Liver (tissue), 9 donors: ENCODE results near the gene LRRC8B. TPM values are rescaled to one million over a fixed set of nuclear protein-coding genes. Genes with fewer than 3 reads are reported as not detected.

Source experiments
- DNase-seq: peaks from one replicate; pipeline ENCODE4 v3.0.0-alpha.2; 2017; ENCODE audit warnings: low spot score
- H3K27ac ChIP-seq, 2 donors: one replicate each; pipeline ENCODE4 v1.7.0; 2013; ENCODE audit warnings: inconsistent platforms in 2 of 2, low read length in 2 of 2, control low read depth in 1 of 2, low read depth in 1 of 2, mild to moderate bottlenecking in 1 of 2
- H3K27me3 ChIP-seq, 4 donors: one replicate each; pipeline versions ENCODE4 v1.6.1 to v1.7.0; 2013; ENCODE audit warnings: low read length in 3 of 4, inconsistent platforms in 1 of 4, mild to moderate bottlenecking in 1 of 4, moderate library complexity in 1 of 4; ENCODE audit not compliant: control insufficient read depth in 4 of 4, insufficient read depth in 4 of 4
- H3K36me3 ChIP-seq, 4 donors: one replicate each; pipeline versions ENCODE4 v1.6.1 to v1.7.0; 2013; ENCODE audit warnings: low read length in 3 of 4, mild to moderate bottlenecking in 3 of 4, low read depth in 1 of 4, moderate library complexity in 1 of 4; ENCODE audit not compliant: control insufficient read depth in 4 of 4, insufficient read depth in 3 of 4
- H3K4me1 ChIP-seq, 4 donors: one replicate each; pipeline versions ENCODE4 v1.6.1 to v1.7.0; 2013; ENCODE audit warnings: low read length in 3 of 4, mild to moderate bottlenecking in 3 of 4, moderate library complexity in 1 of 4; ENCODE audit not compliant: control insufficient read depth in 4 of 4, insufficient read depth in 4 of 4
- H3K4me3 ChIP-seq, 3 donors: one replicate each; pipeline versions ENCODE4 v1.6.1 to v1.7.0; 2013; ENCODE audit warnings: low read length in 3 of 3, control low read depth in 1 of 3, low read depth in 1 of 3, mild to moderate bottlenecking in 1 of 3
- H3K9ac ChIP-seq, 2 donors: one replicate each; pipeline ENCODE4 v1.7.0; 2013; ENCODE audit warnings: low read length in 2 of 2, mild to moderate bottlenecking in 2 of 2, moderate library complexity in 2 of 2, control low read depth in 1 of 2, low read depth in 1 of 2
- H3K9me3 ChIP-seq, 4 donors: one replicate each; pipeline versions ENCODE4 v1.6.1 to v1.7.0; 2013; ENCODE audit warnings: low read length in 3 of 4; ENCODE audit not compliant: control insufficient read depth in 4 of 4
- EGR1 ChIP-seq, 2 donors: IDR thresholded peaks; 2 replicates each; pipeline ENCODE4 v1.6.1; 2016 to 2018; ENCODE audit warnings: antibody characterized with exemption in 2 of 2, low read depth in 2 of 2
- FOXA1 ChIP-seq: IDR thresholded peaks from 2 replicates; pipeline ENCODE4 v1.6.1; 2016; ENCODE audit warnings: antibody characterized with exemption
- GABPA ChIP-seq, 2 donors: IDR thresholded peaks in 1 of 2; conservative IDR thresholded peaks in 1 of 2; 2 replicates each; pipeline ENCODE4 v1.6.1; 2016; ENCODE audit warnings: antibody characterized with exemption in 2 of 2, mild to moderate bottlenecking in 1 of 2, moderate library complexity in 1 of 2
- HNF4G ChIP-seq: IDR thresholded peaks from 2 replicates; pipeline ENCODE4 v1.6.1; 2016; ENCODE audit warnings: antibody characterized with exemption
- JUND ChIP-seq, 2 donors: IDR thresholded peaks; 2 replicates each; pipeline ENCODE4 v1.6.1; 2016; ENCODE audit warnings: antibody characterized with exemption in 2 of 2
- NR2F2 ChIP-seq: IDR thresholded peaks from 2 replicates; pipeline ENCODE4 v1.6.1; 2016; ENCODE audit warnings: antibody characterized with exemption
- RAD21 ChIP-seq, 2 donors: IDR thresholded peaks; 2 replicates each; pipeline ENCODE4 v1.6.1; 2016; ENCODE audit warnings: antibody characterized with exemption in 2 of 2, mild to moderate bottlenecking in 2 of 2
- YY1 ChIP-seq: IDR thresholded peaks from 2 replicates; pipeline ENCODE4 v1.6.1; 2016; ENCODE audit warnings: antibody characterized with exemption, mild to moderate bottlenecking
- WGBS: extraction: QIAGEN DNeasy Blood & Tissue Kit; methylation state at CpG from one replicate; pipeline ENCODE4 v1.1.7; 2013; 5-methylcytosine and 5-hydroxymethylcytosine counted together
- polyA plus RNA-seq, 2 donors: library from polyadenylated mRNA; stranded (reverse) in 1 of 2; unstranded in 1 of 2; fragments of 200-250 nt in 1 of 2; fragments of >200 nt in 1 of 2; fragmentation: Nextera tagmentation in 1 of 2; extraction: Ambion mirVana in 1 of 2; gene quantifications; one replicate each; pipeline versions ENCODE4 v1.2.1 to v1.2.3, GENCODE V29; 2013 to 2015
- total RNA-seq, 2 donors: library from RNA; depleted of rRNA; stranded (reverse); fragments of >200 nt; gene quantifications; one replicate each; pipeline ENCODE4 v1.2.3, GENCODE V29; 2014
- TF ChIP-seq, protein P1 (sequence below): fragments of 150-350 bp; IDR thresholded peaks from 2 replicates; pipeline ENCODE4 v1.5.1; 2017; ENCODE audit warnings: improper control_type of control experiment, low read depth, low read length; ENCODE audit not compliant: missing input control
- TF ChIP-seq, protein P2 (sequence below): IDR thresholded peaks from 2 replicates; pipeline ENCODE4 v1.6.1; 2016; ENCODE audit warnings: antibody characterized with exemption
- TF ChIP-seq, protein P3 (sequence below): IDR thresholded peaks from 2 replicates; pipeline ENCODE4 v1.6.1; 2016; ENCODE audit warnings: antibody characterized with exemption, mild to moderate bottlenecking
- TF ChIP-seq, protein P4 (sequence below): IDR thresholded peaks from 2 replicates; pipeline ENCODE4 v1.6.1; 2016; ENCODE audit warnings: antibody characterized with exemption
- TF ChIP-seq, protein P5 (sequence below): IDR thresholded peaks from 2 replicates; pipeline ENCODE4 v1.6.1; 2016; ENCODE audit warnings: antibody characterized with exemption
- donor health status: healthy.
- donor health status: healthy.
- donor health status: healthy.
- donor health status: healthy.
- donor health status: healthy.

Gene LRRC8B
- total and polyA plus RNA-seq, 4 donors, result 1.2 to 4.3 (median 2.5) TPM

DNA sequence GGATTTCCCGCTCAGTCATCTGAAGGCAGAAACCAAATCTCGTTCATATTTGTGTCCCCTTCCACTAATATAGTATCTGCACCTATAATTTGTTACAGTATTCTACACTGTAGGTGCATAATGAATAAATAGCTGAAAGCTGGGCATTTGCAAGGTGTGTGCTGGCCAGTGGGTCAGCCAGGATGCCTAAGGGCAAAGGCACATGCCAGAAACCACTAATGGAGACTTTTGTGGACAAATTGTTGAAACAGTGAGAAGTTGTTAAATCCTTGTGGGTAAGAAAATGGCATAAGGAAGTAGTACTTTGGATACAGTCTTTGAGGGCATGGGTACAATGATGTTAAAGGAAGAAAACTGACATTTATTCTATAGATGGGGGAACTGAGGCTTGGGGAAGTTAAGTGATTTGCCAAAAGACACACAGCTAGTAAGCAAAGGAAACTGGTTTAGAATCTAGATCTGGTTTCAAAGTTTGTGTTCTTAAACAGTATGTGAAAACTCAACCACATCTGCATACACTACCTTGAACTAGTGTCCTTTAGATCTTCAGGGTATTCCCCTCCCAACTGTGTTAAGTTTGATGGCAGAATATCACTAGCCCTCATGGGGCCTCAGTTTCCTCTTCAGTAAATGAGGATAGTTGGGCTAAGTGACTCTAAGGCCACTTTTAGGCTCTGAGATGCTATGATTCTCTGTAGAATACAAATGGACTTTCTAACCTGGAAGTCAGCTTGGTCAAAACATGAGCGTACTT, 81.8 kb downstream of the LRRC8B start:
- TF ChIP-seq, protein P1, sequence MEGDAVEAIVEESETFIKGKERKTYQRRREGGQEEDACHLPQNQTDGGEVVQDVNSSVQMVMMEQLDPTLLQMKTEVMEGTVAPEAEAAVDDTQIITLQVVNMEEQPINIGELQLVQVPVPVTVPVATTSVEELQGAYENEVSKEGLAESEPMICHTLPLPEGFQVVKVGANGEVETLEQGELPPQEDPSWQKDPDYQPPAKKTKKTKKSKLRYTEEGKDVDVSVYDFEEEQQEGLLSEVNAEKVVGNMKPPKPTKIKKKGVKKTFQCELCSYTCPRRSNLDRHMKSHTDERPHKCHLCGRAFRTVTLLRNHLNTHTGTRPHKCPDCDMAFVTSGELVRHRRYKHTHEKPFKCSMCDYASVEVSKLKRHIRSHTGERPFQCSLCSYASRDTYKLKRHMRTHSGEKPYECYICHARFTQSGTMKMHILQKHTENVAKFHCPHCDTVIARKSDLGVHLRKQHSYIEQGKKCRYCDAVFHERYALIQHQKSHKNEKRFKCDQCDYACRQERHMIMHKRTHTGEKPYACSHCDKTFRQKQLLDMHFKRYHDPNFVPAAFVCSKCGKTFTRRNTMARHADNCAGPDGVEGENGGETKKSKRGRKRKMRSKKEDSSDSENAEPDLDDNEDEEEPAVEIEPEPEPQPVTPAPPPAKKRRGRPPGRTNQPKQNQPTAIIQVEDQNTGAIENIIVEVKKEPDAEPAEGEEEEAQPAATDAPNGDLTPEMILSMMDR, result no peak
- TF ChIP-seq YY1, result no peak
- 94% methylated on average over 3 of the region's 3 CpGs for WGBS
- Histone ChIP-seq H3K27ac (no peak overlapping the region), H3K9me3 (no peaks in the 10 kb centered on the region), H3K9ac (no peak overlapping the region), H3K4me3 (no peak overlapping the region), H3K27me3 (no peaks in the 10 kb centered on the region), H3K36me3 (no peaks in the 10 kb centered on the region), H3K4me1 (no peaks in the 10 kb centered on the region)
- DNase-seq, result no peak

DNA sequence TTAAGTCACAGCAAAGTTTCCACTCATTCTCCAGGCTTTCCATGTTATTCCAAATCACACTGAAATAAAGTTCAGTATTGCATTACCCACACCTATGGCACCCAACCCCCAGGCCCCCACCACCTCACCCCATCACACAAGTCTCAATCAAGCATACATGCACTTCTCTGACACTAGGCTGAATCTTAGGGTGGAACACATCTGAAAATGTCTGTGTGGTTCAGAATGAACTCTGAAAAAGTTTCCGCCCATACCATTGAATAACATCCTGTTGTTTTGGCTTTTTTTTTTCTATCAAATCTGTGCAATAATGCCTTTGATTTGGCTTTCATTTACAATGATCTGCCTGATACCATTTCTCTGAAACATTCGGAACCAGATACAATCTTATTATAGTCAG, 82.5 kb downstream of the LRRC8B start:
- Histone ChIP-seq H3K36me3 (no peaks in the 10 kb centered on the region), H3K4me1 (no peaks in the 10 kb centered on the region), H3K27me3 (no peaks in the 10 kb centered on the region), H3K9me3 (no peaks in the 10 kb centered on the region), H3K4me3 (no peak overlapping the region), H3K27ac (no peak overlapping the region), H3K9ac (no peak overlapping the region)
- no peak for DNase-seq
- 84% methylated on average over 2 of the region's 2 CpGs for WGBS
- TF ChIP-seq FOXA1 (no peak), RAD21 (IDR thresholded peaks at IDR 0.05) (no peak), GABPA (IDR thresholded peaks at IDR 0.05 in 1 of 2, conservative IDR thresholded peaks at IDR 0.05 in 1 of 2) (no peak), EGR1 (IDR thresholded peaks at IDR 0.05; ENCODE audit: low read depth in 2 of 2) (no peak), JUND (IDR thresholded peaks at IDR 0.05) (no peak), HNF4G (no peak), NR2F2 (no peak)
- TF ChIP-seq, protein P2, sequence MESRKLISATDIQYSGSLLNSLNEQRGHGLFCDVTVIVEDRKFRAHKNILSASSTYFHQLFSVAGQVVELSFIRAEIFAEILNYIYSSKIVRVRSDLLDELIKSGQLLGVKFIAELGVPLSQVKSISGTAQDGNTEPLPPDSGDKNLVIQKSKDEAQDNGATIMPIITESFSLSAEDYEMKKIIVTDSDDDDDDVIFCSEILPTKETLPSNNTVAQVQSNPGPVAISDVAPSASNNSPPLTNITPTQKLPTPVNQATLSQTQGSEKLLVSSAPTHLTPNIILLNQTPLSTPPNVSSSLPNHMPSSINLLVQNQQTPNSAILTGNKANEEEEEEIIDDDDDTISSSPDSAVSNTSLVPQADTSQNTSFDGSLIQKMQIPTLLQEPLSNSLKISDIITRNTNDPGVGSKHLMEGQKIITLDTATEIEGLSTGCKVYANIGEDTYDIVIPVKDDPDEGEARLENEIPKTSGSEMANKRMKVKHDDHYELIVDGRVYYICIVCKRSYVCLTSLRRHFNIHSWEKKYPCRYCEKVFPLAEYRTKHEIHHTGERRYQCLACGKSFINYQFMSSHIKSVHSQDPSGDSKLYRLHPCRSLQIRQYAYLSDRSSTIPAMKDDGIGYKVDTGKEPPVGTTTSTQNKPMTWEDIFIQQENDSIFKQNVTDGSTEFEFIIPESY, result no peak
- TF ChIP-seq, protein P3, sequence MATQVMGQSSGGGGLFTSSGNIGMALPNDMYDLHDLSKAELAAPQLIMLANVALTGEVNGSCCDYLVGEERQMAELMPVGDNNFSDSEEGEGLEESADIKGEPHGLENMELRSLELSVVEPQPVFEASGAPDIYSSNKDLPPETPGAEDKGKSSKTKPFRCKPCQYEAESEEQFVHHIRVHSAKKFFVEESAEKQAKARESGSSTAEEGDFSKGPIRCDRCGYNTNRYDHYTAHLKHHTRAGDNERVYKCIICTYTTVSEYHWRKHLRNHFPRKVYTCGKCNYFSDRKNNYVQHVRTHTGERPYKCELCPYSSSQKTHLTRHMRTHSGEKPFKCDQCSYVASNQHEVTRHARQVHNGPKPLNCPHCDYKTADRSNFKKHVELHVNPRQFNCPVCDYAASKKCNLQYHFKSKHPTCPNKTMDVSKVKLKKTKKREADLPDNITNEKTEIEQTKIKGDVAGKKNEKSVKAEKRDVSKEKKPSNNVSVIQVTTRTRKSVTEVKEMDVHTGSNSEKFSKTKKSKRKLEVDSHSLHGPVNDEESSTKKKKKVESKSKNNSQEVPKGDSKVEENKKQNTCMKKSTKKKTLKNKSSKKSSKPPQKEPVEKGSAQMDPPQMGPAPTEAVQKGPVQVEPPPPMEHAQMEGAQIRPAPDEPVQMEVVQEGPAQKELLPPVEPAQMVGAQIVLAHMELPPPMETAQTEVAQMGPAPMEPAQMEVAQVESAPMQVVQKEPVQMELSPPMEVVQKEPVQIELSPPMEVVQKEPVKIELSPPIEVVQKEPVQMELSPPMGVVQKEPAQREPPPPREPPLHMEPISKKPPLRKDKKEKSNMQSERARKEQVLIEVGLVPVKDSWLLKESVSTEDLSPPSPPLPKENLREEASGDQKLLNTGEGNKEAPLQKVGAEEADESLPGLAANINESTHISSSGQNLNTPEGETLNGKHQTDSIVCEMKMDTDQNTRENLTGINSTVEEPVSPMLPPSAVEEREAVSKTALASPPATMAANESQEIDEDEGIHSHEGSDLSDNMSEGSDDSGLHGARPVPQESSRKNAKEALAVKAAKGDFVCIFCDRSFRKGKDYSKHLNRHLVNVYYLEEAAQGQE, result no peak
- TF ChIP-seq, protein P4, sequence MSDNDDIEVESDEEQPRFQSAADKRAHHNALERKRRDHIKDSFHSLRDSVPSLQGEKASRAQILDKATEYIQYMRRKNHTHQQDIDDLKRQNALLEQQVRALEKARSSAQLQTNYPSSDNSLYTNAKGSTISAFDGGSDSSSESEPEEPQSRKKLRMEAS, result no peak
- TF ChIP-seq, protein P5, sequence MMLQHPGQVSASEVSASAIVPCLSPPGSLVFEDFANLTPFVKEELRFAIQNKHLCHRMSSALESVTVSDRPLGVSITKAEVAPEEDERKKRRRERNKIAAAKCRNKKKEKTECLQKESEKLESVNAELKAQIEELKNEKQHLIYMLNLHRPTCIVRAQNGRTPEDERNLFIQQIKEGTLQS, result no peak
